ENCODE data around the gene FBH1. TPM values are rescaled to one million over a fixed set of nuclear protein-coding genes. Genes with fewer than 3 reads are reported as not detected.
A peak's percentile ranks its signal among the peaks of the same experiment; 100 is the strongest.
"Not testable (repeated sequence)": the region's sequence is repeated elsewhere in the genome, so short reads cannot be mapped to it uniquely, and the experiment has no call there.

Gene FBH1
- total and polyA plus RNA-seq, 2 experiments from 2014 or later, result 62.5 to 90.8 TPM

GRCh38 chr10:5961405-5962100 lies 71.5 kb downstream of the FBH1 start:
- H2AFZ ChIP-seq, result no peak overlapping the region
- no peak for TF ChIP-seq ZNF331 (CRISPR knock-in tag; IDR thresholded peaks at IDR 0.05; ENCODE audit: low read depth)
- TF ChIP-seq JUNB (IDR thresholded peaks at IDR 0.05; ENCODE audit: unreplicated experiment), result no peak
- TF ChIP-seq, protein P1, sequence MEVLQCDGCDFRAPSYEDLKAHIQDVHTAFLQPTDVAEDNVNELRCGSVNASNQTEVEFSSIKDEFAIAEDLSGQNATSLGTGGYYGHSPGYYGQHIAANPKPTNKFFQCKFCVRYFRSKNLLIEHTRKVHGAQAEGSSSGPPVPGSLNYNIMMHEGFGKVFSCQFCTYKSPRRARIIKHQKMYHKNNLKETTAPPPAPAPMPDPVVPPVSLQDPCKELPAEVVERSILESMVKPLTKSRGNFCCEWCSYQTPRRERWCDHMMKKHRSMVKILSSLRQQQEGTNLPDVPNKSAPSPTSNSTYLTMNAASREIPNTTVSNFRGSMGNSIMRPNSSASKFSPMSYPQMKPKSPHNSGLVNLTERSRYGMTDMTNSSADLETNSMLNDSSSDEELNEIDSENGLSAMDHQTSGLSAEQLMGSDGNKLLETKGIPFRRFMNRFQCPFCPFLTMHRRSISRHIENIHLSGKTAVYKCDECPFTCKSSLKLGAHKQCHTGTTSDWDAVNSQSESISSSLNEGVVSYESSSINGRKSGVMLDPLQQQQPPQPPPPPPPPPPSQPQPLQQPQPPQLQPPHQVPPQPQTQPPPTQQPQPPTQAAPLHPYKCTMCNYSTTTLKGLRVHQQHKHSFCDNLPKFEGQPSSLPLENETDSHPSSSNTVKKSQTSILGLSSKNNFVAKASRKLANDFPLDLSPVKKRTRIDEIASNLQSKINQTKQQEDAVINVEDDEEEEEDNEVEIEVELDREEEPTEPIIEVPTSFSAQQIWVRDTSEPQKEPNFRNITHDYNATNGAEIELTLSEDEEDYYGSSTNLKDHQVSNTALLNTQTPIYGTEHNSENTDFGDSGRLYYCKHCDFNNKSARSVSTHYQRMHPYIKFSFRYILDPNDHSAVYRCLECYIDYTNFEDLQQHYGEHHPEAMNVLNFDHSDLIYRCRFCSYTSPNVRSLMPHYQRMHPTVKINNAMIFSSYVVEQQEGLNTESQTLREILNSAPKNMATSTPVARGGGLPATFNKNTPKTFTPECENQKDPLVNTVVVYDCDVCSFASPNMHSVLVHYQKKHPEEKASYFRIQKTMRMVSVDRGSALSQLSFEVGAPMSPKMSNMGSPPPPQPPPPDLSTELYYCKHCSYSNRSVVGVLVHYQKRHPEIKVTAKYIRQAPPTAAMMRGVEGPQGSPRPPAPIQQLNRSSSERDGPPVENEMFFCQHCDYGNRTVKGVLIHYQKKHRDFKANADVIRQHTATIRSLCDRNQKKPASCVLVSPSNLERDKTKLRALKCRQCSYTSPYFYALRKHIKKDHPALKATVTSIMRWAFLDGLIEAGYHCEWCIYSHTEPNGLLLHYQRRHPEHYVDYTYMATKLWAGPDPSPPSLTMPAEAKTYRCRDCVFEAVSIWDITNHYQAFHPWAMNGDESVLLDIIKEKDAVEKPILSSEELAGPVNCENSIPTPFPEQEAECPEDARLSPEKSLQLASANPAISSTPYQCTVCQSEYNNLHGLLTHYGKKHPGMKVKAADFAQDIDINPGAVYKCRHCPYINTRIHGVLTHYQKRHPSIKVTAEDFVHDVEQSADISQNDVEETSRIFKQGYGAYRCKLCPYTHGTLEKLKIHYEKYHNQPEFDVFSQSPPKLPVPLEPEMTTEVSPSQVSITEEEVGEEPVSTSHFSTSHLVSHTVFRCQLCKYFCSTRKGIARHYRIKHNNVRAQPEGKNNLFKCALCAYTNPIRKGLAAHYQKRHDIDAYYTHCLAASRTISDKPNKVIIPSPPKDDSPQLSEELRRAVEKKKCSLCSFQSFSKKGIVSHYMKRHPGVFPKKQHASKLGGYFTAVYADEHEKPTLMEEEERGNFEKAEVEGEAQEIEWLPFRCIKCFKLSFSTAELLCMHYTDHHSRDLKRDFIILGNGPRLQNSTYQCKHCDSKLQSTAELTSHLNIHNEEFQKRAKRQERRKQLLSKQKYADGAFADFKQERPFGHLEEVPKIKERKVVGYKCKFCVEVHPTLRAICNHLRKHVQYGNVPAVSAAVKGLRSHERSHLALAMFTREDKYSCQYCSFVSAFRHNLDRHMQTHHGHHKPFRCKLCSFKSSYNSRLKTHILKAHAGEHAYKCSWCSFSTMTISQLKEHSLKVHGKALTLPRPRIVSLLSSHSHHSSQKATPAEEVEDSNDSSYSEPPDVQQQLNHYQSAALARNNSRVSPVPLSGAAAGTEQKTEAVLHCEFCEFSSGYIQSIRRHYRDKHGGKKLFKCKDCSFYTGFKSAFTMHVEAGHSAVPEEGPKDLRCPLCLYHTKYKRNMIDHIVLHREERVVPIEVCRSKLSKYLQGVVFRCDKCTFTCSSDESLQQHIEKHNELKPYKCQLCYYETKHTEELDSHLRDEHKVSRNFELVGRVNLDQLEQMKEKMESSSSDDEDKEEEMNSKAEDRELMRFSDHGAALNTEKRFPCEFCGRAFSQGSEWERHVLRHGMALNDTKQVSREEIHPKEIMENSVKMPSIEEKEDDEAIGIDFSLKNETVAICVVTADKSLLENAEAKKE (CRISPR knock-in tag; IDR thresholded peaks at IDR 0.05), result no peak
- no peak for TF ChIP-seq ZNF114 (CRISPR knock-in tag; IDR thresholded peaks at IDR 0.05)
- TF ChIP-seq, protein P2, sequence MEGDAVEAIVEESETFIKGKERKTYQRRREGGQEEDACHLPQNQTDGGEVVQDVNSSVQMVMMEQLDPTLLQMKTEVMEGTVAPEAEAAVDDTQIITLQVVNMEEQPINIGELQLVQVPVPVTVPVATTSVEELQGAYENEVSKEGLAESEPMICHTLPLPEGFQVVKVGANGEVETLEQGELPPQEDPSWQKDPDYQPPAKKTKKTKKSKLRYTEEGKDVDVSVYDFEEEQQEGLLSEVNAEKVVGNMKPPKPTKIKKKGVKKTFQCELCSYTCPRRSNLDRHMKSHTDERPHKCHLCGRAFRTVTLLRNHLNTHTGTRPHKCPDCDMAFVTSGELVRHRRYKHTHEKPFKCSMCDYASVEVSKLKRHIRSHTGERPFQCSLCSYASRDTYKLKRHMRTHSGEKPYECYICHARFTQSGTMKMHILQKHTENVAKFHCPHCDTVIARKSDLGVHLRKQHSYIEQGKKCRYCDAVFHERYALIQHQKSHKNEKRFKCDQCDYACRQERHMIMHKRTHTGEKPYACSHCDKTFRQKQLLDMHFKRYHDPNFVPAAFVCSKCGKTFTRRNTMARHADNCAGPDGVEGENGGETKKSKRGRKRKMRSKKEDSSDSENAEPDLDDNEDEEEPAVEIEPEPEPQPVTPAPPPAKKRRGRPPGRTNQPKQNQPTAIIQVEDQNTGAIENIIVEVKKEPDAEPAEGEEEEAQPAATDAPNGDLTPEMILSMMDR (conservative IDR thresholded peaks at IDR 0.05; ENCODE audit: low read depth in 2 of 2), result no peak
- no peak for TF ChIP-seq EZH2 (IDR thresholded peaks at IDR 0.05; ENCODE audit: low read depth, unreplicated experiment)
- peak overlapping the region; percentile 59; the same call in 1 of the 2 replicates for H3K27ac Mint-ChIP-seq

DNA sequence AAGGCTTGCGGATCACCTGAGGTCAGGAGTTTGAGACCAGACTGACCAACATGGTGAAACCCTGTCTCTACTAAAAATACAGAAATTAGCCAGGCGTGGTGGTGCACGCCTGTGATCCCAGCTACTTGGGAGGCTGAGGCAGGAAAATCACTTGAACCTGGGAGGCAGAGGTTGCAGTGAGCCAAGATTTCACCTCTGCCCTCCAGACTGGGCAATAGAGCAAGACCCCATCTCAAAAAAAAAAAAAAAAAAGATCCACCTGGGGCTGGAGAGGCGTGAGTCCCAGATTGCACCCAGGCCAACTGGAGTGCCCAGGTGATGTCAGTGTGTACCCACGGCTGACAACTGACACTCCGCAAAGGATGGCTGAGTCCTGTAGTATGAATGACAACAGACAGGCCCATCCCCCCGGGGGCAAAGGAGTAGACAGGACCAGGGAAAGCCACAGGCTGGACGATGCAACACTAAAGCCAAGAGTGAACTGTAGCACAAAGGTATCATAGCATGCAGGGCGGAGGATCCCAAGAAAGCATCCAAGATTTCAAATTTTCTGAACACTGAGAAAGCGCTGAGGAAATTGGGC lies 72.4 kb downstream of the FBH1 start:
- not testable (repeated sequence) for H3K4me2 ChIP-seq; H3K79me2 ChIP-seq (replicated peaks; ENCODE audit: insufficient read depth); H3K9me2 ChIP-seq (ENCODE audit: insufficient read depth); H3K4me3 ChIP-seq; H3F3A ChIP-seq (replicated peaks; ENCODE audit: low read depth); H3K4me3 Mint-ChIP-seq; H3K4me1 ChIP-seq (ENCODE audit: insufficient read depth); H3K27me3 ChIP-seq (ENCODE audit: insufficient read depth); H2AFZ ChIP-seq; H3K36me3 Mint-ChIP-seq (ENCODE audit: low read depth); H3K27ac ChIP-seq (ENCODE audit: low read depth); H4K20me1 ChIP-seq (replicated peaks; ENCODE audit: insufficient read depth); ATAC-seq; H3K36me3 ChIP-seq (ENCODE audit: insufficient read depth); H3K9me3 Mint-ChIP-seq; H3K27ac Mint-ChIP-seq; H3K4me1 Mint-ChIP-seq; DNase-seq (ENCODE audit: low spot score)
- H3K27me3 Mint-ChIP-seq (ENCODE audit: insufficient read depth, low read depth, poor library complexity), result peaks cover 10% of the 10 kb centered on the region

More at GRCh38 chr10:5961405-5962100, 71.5 kb downstream of the FBH1 start:
- Histone ChIP-seq H4K20me1 (replicated peaks; ENCODE audit: insufficient read depth) (no peaks in the 10 kb centered on the region), H3K9me2 (ENCODE audit: insufficient read depth) (no peaks in the 10 kb centered on the region), H3K4me1 (ENCODE audit: insufficient read depth) (no peaks in the 10 kb centered on the region), H3K4me3 (no peak overlapping the region), H3K79me2 (replicated peaks; ENCODE audit: insufficient read depth) (no peaks in the 10 kb centered on the region), H3K27ac (ENCODE audit: low read depth) (no peak overlapping the region), H3K36me3 (ENCODE audit: insufficient read depth) (no peaks in the 10 kb centered on the region), H3K4me2 (no peak overlapping the region), H3K27me3 (ENCODE audit: insufficient read depth) (no peaks in the 10 kb centered on the region), H3F3A (replicated peaks; ENCODE audit: low read depth) (no peaks in the 10 kb centered on the region)
- Mint-ChIP-seq H3K27me3 (ENCODE audit: insufficient read depth, low read depth, poor library complexity) (peaks cover 8% of the 10 kb centered on the region), H3K4me3 (no peak overlapping the region), H3K36me3 (ENCODE audit: low read depth) (no peaks in the 10 kb centered on the region), H3K9me3 (no peaks in the 10 kb centered on the region), H3K4me1 (peaks cover 5% of the 10 kb centered on the region)
- no peak for DNase-seq (ENCODE audit: low spot score)
- ATAC-seq, result no peak; the same call in 2 of the 3 replicates
